Fibroblast of skin of right biceps (primary cell): ENCODE data around the gene JAML.

ENCODE experiments used
- DNase-seq: peaks from one replicate; pipeline ENCODE4 v3.0.0-alpha.2; 2013

JAML gene

GRCh38 chr11:118215262-118215661 lies 9.5 kb downstream of the JAML start:
- DNase-seq = no peak

- no peak for DNase-seq
Measured at GRCh38 chr11:118214210-118214914, 10.4 kb downstream of the JAML start.

- no peak for DNase-seq
Measured at GRCh38 chr11:118213781-118214180, 11.0 kb downstream of the JAML start.

GRCh38 chr11:118213201-118213600 lies 11.6 kb downstream of the JAML start:
- DNase-seq = no peak

- no peak for DNase-seq
Measured at GRCh38 chr11:118212781-118213191, 12.0 kb downstream of the JAML start.

GRCh38 chr11:118212131-118212725 lies 12.6 kb downstream of the JAML start:
- DNase-seq = no peak

- peak; percentile 12 for DNase-seq
Measured at GRCh38 chr11:118211006-118211405, 13.8 kb downstream of the JAML start.

- DNase-seq = no peak
Measured at GRCh38 chr11:118210323-118210722, 14.5 kb downstream of the JAML start.

- no peak for DNase-seq
Measured at GRCh38 chr11:118209033-118209432, 15.8 kb downstream of the JAML start.

- DNase-seq = no peak
Measured at GRCh38 chr11:118207079-118207478, 17.7 kb downstream of the JAML start.

GRCh38 chr11:118206391-118207031 lies 18.3 kb downstream of the JAML start:
- DNase-seq = no peak

GRCh38 chr11:118205606-118206378 lies 19.0 kb downstream of the JAML start:
- no peak for DNase-seq

GRCh38 chr11:118202599-118203422 lies 22.0 kb downstream of the JAML start:
- DNase-seq = no peak

- DNase-seq = no peak
Measured at GRCh38 chr11:118201966-118202365, 22.8 kb downstream of the JAML start.

GRCh38 chr11:118200901-118201680 lies 23.7 kb downstream of the JAML start:
- no peak for DNase-seq

GRCh38 chr11:118200497-118200896 lies 24.3 kb downstream of the JAML start:
- no peak for DNase-seq

- DNase-seq = no peak
Measured at GRCh38 chr11:118199135-118199534, 25.7 kb downstream of the JAML start.

GRCh38 chr11:118198370-118198769 lies 26.4 kb downstream of the JAML start:
- peak; percentile 51 for DNase-seq

GRCh38 chr11:118194835-118195627 lies 29.8 kb downstream of the JAML start:
- peak; percentile 50 for DNase-seq

- DNase-seq = no peak
Measured at GRCh38 chr11:118193910-118194566, 30.8 kb downstream of the JAML start.
